GM19193 (cell line): Measurements from ENCODE around the gene VPS35L.
A peak's percentile ranks its signal among the peaks of the same experiment; 100 is the strongest.

ENCODE experiments used
- POLR2A ChIP-seq: IDR thresholded peaks from 4 replicates; pipeline ENCODE4 v1.6.1; 2011; ENCODE audit not compliant: insufficient read depth, insufficient read length; ENCODE audit errors: extremely low read depth

Gene VPS35L, protein sequence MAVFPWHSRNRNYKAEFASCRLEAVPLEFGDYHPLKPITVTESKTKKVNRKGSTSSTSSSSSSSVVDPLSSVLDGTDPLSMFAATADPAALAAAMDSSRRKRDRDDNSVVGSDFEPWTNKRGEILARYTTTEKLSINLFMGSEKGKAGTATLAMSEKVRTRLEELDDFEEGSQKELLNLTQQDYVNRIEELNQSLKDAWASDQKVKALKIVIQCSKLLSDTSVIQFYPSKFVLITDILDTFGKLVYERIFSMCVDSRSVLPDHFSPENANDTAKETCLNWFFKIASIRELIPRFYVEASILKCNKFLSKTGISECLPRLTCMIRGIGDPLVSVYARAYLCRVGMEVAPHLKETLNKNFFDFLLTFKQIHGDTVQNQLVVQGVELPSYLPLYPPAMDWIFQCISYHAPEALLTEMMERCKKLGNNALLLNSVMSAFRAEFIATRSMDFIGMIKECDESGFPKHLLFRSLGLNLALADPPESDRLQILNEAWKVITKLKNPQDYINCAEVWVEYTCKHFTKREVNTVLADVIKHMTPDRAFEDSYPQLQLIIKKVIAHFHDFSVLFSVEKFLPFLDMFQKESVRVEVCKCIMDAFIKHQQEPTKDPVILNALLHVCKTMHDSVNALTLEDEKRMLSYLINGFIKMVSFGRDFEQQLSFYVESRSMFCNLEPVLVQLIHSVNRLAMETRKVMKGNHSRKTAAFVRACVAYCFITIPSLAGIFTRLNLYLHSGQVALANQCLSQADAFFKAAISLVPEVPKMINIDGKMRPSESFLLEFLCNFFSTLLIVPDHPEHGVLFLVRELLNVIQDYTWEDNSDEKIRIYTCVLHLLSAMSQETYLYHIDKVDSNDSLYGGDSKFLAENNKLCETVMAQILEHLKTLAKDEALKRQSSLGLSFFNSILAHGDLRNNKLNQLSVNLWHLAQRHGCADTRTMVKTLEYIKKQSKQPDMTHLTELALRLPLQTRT

DNA sequence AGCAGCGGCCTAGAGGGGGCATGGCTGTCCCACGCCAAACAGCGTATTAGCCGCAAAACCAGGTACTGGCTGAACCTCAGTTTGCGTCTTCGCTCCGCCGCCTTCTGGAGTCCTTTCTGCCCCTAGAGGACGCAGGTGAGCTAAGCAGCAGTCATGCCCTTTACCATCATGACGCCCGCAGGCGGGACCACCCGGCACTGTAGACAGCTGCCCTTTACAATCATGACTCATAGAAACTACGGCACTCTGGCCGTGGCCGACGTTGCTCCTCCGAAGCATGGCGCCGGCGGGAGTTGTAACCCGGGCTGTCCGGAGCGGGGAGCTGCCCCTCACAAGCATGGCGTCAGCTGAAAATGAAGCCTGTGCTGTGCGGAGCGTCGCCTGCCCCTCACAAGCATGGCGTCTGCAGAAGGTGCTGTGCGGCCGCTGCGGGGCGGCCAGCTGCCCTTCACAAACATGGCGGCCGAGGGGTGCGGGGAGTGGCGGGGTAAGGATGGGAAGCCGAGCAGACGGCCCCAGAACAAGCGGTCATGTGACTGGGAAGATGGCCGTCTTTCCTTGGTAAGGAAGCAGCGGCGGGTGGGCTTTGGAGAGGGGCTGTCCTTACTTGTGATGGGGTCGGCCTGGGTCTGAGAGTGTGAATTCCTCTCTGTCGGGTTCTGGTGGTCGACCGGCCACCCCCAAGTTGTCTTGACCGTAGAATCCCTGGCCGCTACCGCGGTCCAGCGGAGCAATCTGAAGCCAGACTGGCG lies at the start of gene VPS35L:
Gene VPS35L, plus strand, starts transcription at position 518 of the 752 bp plus-strand sequence. Its CDS starts 27 bp downstream, at position 545.
- TF ChIP-seq POLR2A: peak; percentile 81

DNA sequence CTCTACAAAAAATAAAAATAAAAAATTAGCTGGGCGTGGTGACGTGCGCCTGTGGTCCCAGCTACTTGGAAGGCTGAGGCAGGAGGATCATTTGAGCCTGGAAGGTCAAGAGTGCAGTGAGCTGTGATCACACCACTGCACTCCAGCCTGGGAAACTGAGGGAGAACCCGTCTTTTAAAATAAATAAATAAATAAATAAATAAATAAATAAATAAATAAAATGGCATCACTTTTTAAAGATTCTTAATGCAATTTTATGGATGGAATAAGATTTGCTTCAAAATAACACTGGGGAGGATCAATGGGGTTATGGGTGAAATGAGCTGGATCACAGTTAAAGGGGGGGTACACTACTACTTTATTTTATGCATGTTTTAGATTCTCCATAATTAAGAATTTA lies 48.5 kb upstream of the VPS35L start:
- no peak for TF ChIP-seq POLR2A

DNA sequence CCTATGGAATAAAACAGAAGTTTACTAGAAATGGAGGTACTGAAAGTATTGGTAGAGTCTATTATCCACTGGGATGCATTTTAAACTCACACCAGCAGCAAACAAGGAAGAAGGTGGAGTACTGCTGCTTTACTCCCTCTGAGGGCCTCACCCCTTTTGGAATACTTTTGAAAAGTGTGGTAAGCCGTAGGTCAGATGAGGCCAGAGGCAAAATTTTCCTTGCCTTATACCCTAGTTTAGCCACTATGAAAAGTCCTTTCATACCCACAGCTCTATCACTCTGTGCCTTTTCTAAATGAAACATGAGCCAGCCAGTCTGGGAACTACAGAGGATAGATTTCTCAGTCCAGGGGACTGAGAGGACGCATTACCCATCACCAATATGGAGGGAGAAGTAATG lies 47.6 kb upstream of the VPS35L start:
- no peak for TF ChIP-seq POLR2A

DNA sequence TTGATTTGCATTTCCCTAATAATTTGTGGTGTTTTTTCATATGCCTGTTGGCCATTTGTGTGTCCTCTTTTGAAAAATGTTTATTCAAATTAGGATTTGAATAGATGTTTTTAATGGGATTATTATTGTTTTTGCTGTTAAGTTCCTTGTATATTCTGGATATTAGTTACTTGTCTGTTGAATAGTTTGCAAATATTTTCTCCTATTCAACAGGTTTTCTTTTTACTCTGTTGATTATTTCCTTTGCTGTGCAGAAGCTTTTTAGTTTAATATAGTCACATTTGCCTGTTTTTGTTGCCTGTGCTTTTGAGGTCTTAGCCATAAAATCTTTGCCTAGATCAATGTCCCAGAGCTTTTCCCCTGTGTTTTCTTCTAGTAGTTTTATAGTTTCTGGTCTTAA lies 43.2 kb upstream of the VPS35L start:
- no peak for TF ChIP-seq POLR2A

DNA sequence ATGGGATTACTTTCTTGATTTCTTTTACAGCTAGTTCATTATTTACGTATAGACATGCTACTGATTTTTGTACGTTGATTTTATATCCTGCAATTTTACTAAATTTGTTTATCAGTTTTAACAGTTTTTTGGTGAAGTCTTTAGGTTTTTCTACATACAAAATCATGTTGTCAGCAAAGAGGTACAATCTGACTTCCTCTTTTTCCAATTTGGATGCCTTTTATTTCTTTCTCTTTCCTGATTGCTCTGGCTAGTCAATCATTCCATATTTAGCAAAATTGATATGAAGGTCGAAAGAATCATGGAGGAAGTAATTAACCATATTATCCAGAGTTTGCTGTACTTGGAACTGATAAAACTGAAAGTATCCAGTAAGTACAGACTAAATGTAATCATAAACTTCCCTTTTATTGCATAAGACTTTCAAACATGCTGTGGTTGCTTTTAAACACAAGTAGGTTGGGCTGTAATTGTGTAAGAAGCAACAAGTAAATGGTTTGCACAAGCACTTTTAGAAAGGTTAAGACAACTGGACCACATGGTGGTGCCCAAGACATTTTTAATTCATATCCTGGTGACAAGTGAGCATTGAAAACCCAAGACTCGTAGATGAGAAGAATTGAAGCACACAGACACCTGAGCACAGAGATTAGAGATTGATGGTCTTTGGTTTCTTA lies 42.0 kb upstream of the VPS35L start:
- TF ChIP-seq POLR2A: no peak

DNA sequence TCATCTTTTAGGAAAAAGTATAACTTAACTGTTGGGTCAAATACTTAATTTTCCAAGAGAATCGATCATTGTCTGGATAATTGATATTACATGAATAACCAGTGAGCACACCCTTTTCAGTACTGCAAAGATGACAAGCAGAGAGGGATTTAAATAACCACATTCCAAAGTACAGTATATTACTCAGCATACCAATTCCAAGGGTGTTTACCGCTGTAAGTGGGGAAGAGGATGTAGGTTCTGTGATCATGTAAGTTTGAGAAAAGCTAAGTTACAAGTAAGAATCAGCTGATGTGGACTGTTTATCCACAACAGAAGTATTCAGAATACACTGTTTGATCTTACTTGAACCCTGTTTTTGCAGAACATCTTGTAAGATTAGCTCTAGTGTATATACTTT lies 39.7 kb upstream of the VPS35L start:
- no peak for TF ChIP-seq POLR2A

DNA sequence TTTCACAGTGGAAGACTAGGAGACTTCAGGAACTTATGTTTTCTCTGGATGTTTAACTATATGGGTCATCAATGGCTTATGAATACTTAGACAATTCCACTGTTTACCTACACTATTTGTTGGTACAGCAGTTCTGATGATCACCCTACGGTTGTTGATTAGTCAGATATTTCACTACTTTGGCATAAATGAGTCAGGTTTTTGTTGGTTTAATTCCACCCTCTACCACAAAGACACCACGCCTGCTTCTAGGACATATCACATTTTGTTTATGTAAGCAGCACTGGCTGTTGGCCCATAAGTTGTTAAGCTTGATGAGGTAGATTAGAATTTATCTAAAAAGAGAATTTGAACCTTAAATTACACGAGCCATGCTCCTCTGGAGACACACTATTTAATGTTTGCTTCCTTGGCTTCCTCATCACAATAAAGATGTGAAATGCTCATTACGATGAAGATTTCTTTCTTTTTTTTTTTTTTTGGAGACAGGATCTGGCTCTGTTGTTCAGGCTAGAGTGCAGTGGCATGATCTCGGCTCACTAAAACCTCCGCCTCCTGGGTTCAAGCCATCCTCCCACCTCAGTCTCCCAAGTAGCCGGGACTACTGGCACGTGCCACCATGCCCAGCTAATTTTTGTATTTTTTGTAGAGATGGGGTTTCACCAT lies 37.9 kb upstream of the VPS35L start:
- no peak for TF ChIP-seq POLR2A

DNA sequence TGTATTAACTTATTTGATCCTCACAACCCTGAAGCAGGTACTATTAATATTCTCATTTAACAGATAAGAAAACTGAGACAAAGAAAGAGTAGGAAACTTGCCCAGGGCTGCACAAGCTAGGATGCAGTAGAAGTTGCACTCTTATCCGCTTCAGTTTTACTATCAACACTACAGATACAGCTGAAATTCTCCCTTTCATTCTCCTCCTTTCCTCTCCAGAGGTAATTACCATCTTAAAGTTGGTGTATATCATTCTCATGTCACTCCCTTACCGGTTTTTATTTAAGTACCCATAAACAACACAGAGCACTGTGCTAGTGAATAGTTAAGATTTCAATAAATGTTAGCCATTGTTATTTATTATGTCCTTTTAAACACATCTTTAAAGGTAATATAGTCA lies 37.1 kb upstream of the VPS35L start:
- no peak for TF ChIP-seq POLR2A

DNA sequence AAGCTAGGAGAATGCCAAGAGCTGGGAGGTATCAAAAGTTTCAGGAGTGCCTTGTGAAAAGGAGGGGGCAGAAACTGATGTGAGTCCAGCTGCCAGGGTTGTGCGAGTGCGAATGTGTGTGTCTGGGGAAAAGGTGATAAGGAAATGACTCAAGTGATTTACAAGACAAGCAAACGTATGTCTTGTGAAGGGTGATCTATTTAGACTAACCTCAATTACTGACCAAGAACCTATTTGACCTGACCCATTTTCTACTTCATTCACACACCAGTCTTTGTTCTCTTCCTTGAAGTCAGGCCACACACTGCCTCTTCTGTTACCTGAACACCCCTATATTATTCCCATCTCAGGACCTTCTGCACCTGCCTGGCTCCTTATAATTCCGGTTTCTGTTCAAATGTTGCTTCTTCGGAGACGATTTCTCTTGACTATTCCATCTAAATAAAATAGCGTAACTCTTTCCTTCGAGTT lies 34.6 kb upstream of the VPS35L start:
- TF ChIP-seq POLR2A: no peak

DNA sequence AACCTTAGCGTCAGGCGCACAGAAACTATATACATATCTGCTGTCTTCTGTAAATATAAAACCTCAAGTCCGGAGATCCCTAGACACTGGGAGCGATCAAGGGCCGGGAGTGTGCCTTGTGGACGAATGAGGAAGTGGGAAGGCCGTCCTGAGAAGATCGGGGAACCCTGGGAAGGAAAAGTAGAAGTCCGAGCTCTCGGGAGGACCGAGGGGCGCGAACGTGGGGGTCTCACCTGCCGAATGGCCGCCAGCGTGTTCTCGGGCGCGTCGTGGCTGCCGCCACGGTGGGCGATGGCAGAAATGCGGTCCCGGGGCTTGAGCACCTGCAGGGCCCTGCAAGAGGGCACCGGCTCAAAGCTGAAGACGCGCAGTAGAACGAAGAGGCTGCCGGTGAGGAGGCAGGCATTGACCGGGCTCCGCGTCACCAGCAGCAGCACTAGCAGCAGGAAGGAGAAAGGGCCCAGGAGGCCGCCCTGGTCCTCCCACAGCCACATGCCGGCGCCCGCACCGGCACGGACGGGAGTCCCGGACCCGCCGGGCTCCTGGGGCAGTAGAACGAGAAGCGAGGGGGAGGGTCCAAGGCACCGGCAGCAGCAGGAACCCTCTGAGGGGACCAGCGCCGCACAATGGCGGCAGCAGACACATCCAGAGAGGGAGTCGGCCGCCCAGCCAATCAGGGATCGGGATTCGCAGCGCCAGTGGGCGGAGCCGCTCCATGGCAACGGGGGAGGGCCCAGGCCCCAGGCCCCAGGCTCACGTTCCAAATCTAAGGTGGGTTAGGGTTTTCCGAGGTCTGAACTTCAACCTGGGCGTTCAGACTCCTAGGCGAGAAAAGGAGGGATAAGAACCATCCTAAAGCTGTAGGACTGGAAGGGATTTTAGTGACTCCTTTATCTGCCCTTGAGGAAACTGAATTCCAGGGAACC lies 33.8 kb upstream of the VPS35L start, which contains the start of gene GDE1:
Gene GDE1, minus strand, starts transcription at position 628 of the 926 bp plus-strand sequence. Its CDS starts 134 bp downstream, at position 494.
- peak; percentile 90 for TF ChIP-seq POLR2A

DNA sequence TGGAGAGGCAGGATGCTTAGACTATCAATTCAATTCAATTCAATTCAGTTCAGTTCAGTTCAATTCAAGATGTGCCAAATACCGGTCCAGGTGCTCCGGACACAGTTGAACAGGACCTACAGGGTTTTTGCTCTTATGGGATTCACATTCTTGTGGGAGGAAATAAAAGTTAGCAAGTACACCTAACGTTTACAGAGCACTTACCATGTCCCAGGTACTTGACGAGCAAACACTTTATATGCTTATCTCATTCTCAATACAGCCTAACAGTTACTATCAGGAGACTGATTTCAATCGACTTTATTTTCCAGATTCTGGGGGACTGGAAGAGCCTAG lies 33.1 kb upstream of the VPS35L start:
- TF ChIP-seq POLR2A: no peak

DNA sequence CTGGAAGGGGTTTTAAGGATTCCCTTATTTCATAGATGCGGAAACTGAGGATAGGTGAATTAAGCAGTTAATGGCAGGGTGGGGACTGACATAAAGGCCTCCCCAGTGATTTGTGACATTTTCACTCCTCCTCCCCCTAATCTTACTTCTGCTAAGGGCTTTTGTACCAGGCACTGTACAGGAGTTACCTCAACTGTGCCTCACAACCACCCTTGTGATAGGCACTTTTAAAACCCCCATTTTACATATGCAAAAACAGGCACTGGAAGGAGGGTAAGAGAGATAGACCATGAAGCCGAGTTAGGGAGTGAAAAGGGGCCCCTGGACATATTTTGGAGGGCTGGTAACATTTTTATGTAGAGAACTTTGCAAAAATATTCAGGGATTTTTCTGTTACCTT lies 32.7 kb upstream of the VPS35L start:
- TF ChIP-seq POLR2A: no peak

DNA sequence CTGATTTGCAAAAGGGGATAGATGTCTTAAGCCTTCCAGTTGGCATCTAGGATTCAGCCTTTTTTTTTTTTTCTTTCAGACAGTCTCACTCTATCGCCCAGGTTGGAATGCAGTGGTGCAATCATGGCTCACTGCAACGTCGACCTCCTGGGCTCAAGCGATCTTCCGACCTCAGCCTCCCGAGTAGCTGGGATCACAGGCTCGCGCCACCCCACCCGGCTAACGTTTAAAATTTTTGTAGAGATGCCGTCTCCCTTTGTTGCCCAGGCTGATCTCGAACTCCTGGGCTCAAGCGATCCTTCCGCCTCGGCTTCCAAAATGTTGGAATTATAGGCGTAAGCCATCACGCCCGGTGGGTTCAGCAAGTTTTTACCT lies 32.3 kb upstream of the VPS35L start:
- no peak for TF ChIP-seq POLR2A
